HG03045 (cell line): ENCODE data around the gene OPRM1.
"Not testable (repeated sequence)": the region's sequence is repeated elsewhere in the genome, so short reads cannot be mapped to it uniquely, and the experiment has no call there.

Source experiments
- ATAC-seq: cut with Tn5 transposase; IDR thresholded peaks from one replicate; pipeline ENCODE4 v1.9.1; 2021; ENCODE audit warnings: mild to moderate bottlenecking, moderate library complexity; ENCODE audit not compliant: unreplicated experiment

OPRM1 gene

GRCh38 chr6:154140743-154141142 is 101.7 kb downstream of the OPRM1 start:
- ATAC-seq: no peak

- ATAC-seq: no peak
Measured at GRCh38 chr6:154143753-154144152, 104.7 kb downstream of the OPRM1 start.

DNA sequence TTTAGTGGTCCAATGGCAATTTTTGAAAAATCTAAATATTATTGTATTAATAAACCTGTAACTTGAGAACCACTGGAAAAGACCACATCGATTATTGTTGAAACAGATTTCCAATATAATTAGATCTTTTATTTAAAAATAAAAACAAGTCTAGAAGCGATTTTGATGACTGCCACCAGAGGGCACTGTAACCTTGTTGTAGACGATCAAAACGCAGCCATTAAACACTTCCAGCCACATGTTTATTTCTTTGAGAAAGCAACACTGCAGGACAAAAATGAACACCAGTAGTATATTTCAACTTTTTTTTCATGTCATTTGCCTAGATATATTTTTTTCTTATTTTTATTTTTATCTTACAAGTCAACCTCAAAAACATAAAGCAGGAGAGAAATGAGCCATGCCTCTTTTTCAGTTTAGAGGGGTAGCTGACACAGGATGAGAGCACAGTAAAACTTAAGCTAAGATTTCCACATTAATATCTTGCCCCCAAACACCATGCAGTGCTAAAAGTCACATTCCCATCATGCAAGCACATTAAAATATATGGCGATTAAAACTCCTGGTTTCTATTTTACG is 115.4 kb downstream of the OPRM1 start:
- ATAC-seq: no peak

GRCh38 chr6:154156135-154156896 is 117.3 kb downstream of the OPRM1 start:
- ATAC-seq: peak; percentile 83

- peak; percentile 66 for ATAC-seq
Measured at GRCh38 chr6:154157082-154157481, 118.0 kb downstream of the OPRM1 start.

- no peak for ATAC-seq
Measured at GRCh38 chr6:154157706-154158105, 118.7 kb downstream of the OPRM1 start.

DNA sequence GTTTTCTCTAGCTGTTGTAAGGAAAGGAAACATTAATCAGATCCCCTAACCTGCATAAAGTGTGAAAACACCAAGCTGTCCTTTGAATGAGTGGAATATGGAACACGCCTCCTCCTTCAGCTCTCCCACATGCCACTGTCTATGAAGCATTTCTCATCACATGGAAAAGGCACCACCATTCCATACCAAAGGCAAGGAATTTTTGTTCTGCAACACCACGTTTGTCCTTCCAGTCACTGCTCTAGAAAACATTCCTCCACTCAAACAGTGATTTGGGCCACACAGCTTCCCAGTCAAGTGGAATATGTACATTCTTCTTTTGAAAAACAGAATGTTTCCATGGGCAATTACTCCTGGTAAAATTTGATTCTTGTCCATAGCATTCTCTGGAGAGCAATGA is 120.1 kb downstream of the OPRM1 start:
- ATAC-seq: no peak

GRCh38 chr6:154161689-154162088 is 122.6 kb downstream of the OPRM1 start:
- ATAC-seq: peak; percentile 63

GRCh38 chr6:154164397-154164796 is 125.4 kb downstream of the OPRM1 start:
- no peak for ATAC-seq

GRCh38 chr6:154165478-154165877 is 126.4 kb downstream of the OPRM1 start:
- ATAC-seq: no peak

DNA sequence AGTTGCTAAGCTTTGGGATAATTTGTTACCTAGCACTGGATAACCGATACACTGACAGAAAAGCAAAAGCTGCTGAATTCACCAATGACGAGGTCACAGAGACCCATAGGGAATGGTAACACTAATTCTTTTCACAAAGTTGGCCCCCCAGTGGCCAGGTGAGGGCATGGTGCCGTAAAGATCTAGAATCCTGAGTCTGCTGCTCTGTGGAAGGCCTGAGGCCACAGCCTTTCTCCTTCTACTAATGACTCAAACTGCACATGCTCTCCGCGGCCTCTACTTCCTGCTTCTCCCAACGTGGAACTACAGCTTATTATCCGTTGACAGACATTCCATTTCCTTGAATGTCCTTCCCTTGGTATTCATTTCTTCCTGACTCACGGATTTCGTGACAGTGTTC is 127.1 kb downstream of the OPRM1 start:
- no peak for ATAC-seq

- no peak for ATAC-seq
Measured at GRCh38 chr6:154167126-154167525, 128.1 kb downstream of the OPRM1 start.

DNA sequence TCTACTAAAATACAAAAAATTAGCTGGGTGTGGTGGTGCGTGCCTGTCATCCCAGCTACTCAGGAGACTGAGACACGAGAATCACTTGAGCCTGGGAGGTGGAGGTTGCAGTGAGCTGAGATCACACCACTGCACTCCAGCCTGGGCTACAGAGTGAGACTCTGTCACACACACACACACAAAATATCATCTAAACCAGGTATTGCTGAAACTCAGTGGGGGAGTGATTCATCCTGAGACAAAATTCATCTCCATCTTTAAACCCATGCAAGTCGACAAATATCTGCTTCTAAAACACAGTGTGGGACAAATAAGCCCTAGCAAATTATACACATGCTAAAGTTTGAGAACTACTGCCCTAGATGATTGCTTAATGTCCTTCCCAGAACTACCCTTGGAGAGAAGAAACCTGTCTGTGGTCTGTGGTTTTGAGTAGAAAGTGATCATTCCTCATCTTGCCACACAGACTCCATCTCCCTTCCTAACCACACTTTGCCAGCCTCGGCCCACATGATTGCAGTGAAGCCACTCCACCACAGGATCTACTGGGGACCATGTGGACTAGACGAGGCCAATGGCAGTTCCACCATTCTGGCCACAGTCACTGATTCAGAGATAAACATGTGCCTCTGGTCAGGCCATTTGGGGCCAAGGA is 130.3 kb downstream of the OPRM1 start:
- ATAC-seq: no peak

GRCh38 chr6:154170106-154170505 is 131.1 kb downstream of the OPRM1 start:
- ATAC-seq: no peak

DNA sequence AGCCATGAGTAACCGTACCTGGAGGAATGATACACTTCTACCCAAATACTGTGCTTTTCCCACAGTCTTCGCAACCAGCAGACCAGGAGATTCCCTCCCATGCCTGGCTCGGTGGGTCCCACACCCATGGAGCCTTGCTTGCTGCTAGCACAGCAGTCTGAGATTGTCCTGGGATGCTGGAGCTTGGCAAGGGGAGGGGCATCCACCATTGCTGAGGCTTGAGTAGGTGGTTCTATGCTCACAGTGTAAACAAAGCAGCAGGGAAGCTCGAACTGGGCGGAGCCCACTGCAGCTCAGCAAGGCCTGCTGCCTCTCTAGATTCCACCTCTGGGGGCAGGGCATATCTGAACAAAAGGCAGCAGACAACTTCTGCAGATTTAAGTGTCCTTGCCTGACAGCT is 133.4 kb downstream of the OPRM1 start:
- ATAC-seq: not testable (repeated sequence)

DNA sequence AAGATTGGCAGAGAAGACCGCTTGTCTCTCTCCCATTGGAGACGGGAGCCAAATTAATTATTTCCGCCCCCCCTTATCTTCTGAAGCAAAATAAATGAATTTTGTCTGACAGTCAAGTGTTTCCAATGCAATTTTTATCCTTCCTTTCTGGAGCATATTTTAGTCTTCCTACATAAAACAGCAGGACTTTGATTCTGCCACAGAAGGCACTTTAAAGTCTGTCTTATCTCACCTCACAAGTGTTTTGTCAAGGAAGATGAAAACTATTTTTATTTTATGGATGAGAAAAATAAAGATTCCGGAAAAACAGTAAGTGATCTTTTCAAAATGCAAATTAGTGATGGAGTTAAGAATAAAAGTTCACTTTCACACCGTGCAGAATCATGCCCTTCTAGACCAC is 140.4 kb downstream of the OPRM1 start:
- no peak for ATAC-seq

DNA sequence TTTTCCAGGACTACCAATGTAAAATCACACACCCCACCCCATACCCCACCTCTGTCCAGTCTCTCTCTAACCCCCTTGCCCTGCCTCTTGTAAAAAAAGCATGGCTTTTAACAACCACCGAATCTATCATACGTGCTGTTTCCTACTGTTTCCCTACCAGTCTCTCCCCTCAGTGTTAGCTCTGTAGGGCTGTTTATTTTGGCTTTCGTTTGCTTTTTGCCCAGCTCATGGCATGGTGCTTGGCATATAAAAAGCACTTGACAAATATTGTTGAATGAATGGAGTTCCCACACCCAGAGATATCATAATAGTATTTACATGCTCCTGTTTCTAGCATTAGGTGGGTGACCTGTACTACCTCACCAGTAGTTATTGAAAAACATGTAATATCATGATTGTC is 148.2 kb downstream of the OPRM1 start:
- no peak for ATAC-seq

DNA sequence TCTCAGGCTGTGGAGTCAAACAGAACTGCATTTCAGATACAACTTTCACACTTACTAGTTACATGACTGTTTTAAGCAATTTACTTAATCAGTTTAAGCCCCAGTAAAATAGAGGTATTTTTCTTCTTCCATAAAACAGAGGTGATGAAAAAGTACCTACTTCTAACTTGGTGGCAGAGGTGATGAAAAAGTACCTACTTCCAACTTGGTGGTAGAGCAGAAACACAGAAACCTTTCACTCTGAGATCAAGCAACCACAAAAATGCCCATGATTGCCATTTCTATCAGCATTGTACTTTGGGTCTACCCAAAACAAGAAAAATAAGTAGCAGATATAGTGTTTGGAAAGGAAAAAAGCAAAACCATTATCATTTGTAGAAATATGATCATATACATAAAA is 148.7 kb downstream of the OPRM1 start:
- ATAC-seq: no peak

- no peak for ATAC-seq
Measured at GRCh38 chr6:154196333-154196885, 157.4 kb downstream of the OPRM1 start.

GRCh38 chr6:154197196-154197860 is 158.3 kb downstream of the OPRM1 start:
- no peak for ATAC-seq

GRCh38 chr6:154201688-154202087 is 162.6 kb downstream of the OPRM1 start:
- ATAC-seq: not testable (repeated sequence)
